ENCODE measurements around the gene FGD2. TPM values are rescaled to one million over a fixed set of nuclear protein-coding genes. Genes with fewer than 3 reads are reported as not detected.
A peak's percentile ranks its signal among the peaks of the same experiment; 100 is the strongest.

Gene FGD2
- total RNA-seq, 1 experiment from 2014 or later: 0.13 TPM

DNA sequence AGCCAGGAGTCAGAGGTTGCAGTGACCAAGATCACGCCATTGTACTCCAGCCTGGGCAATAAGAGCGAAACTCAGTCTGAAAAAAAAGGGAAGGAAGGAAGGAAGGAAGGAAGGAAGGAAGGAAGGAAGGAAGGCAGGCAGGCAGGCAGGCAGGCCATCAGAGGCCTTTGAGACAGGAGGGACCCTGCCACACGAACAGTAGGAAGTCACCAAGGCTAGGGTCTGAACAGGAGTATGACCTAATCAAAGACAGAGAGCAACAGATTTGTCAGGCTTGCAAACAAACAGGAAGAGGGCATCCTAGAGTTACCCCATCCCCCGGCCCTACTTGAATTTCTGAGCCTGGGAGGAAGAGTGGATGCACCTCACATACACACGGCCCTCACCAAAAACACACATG, 67.1 kb downstream of the FGD2 start:
- no peak overlapping the region for H3K4me2 ChIP-seq (ENCODE audit: insufficient read depth, insufficient read length, low read length)
- H2AK5ac ChIP-seq (ENCODE audit: insufficient read length, low read length): no peak overlapping the region
- Mint-ChIP-seq H3K9me3 (peaks cover 0 to 5% of the 10 kb centered on the region in 2 experiments; a peak in 4 of 5 replicates), H3K36me3 (ENCODE audit: insufficient read depth in 1 of 3, low read depth in 3 of 3) (peaks cover 0 to 6% (median 3%) of the 10 kb centered on the region in 3 experiments; a peak in 3 of 7 replicates), H3K4me1 (peaks cover 35 to 50% of the 10 kb centered on the region in 2 experiments), H3K27me3 (ENCODE audit: low read depth) (no peaks in the 10 kb centered on the region), H3K27ac (peak overlapping the region; percentile 88 to 94 (median 90)), H3K4me3 (no peak overlapping the region; a peak in 1 of 5 replicates)
- H3K79me2 ChIP-seq (ENCODE audit: insufficient read depth, low read length): no peaks in the 10 kb centered on the region
- no peak overlapping the region for H2BK120ac ChIP-seq (ENCODE audit: low read depth, low read length, poor library complexity, severe bottlenecking)
- no peaks in the 10 kb centered on the region for H3K27me3 ChIP-seq (ENCODE audit: insufficient read depth, low read length)
- no peak overlapping the region for H2BK12ac ChIP-seq (ENCODE audit: insufficient read length, low read depth, low read length)
- no peak overlapping the region for H3K14ac ChIP-seq (ENCODE audit: insufficient read depth, low read length)
- H3K9me3 ChIP-seq (ENCODE audit: control insufficient read depth, low read depth, low read length): no peaks in the 10 kb centered on the region
- H3T11ph ChIP-seq (ENCODE audit: low read length): no peak overlapping the region
- WGBS (ENCODE audit: extremely low coverage, insufficient read length, low lambda C conversion rate): no CpG with 5 or more reads among the region's 5 CpGs
- H3K18ac ChIP-seq (ENCODE audit: insufficient read length, low read depth, low read length): peak overlapping the region; percentile 13
- no peak overlapping the region for H2BK20ac ChIP-seq (ENCODE audit: low read depth, low read length, poor library complexity, severe bottlenecking)
- no peak overlapping the region for H3K56ac ChIP-seq (ENCODE audit: insufficient read length, low read depth, low read length)
- no peak overlapping the region for H3K27ac ChIP-seq (ENCODE audit: insufficient read length, low read depth, low read length)
- no peak overlapping the region for H4K5ac ChIP-seq (ENCODE audit: insufficient read length, low read depth, low read length)
- no peak overlapping the region for H4K8ac ChIP-seq (replicated peaks; ENCODE audit: insufficient read length, low read depth, low read length)
- no peak for TF ChIP-seq CTCF (conservative IDR thresholded peaks at IDR 0.05)
- H3K4me1 ChIP-seq (ENCODE audit: insufficient read depth, low read length): peaks cover 7% of the 10 kb centered on the region; the same call in 1 of the 2 replicates
- no peak overlapping the region for H3K9ac ChIP-seq (ENCODE audit: extremely low read depth, insufficient read length, low read length)
- H2BK15ac ChIP-seq (ENCODE audit: low read depth, low read length): no peak overlapping the region
- H4K91ac ChIP-seq (ENCODE audit: insufficient read length, low read depth, low read length): no peak overlapping the region
- no peaks in the 10 kb centered on the region for H3K79me1 ChIP-seq (ENCODE audit: insufficient read depth, low read depth, low read length, poor library complexity, severe bottlenecking)
- H3K4ac ChIP-seq (ENCODE audit: low read depth, low read length): no peak overlapping the region
- no peaks in the 10 kb centered on the region for H4K20me1 ChIP-seq (ENCODE audit: control insufficient read depth, insufficient read depth, insufficient read length)
- H2BK5ac ChIP-seq (ENCODE audit: insufficient read length, low read length): no peak overlapping the region
- no peaks in the 10 kb centered on the region for H3K23me2 ChIP-seq (ENCODE audit: insufficient read length, low read depth, low read length, poor library complexity, severe bottlenecking)
- no peak overlapping the region for H2AFZ ChIP-seq (ENCODE audit: low read length)
- H3K23ac ChIP-seq (ENCODE audit: insufficient read length, low read depth, low read length): no peak overlapping the region
- no peak for DNase-seq
